Panc1 (cell line): ENCODE measurements around the gene CCDC89. TPM values are rescaled to one million over a fixed set of nuclear protein-coding genes. Genes with fewer than 3 reads are reported as not detected.

ENCODE experiments used
- ATAC-seq: fragments of 200-7000 bp; cut with Tn5 transposase; 2 replicates; pipeline ENCODE4 v1.9.1; 2020; ENCODE audit warnings: mild to moderate bottlenecking, moderate library complexity
- BruUV-seq: library from RNA; stranded (reverse); fragments of 400-500 nt; replicated peaks from 2 replicates; lab custom pipeline; 2021; lab: Mats Ljungman, UMichigan
- CTCF ChIA-PET: fragments of 300-600 bp; sonication (Branson Sonifier 250); formaldehyde crosslinking; loops from one replicate; lab custom pipeline; 2022; ENCODE audit warnings: antibody characterized with exemption; lab: Charles Lee
- POLR2A ChIA-PET: fragments of 300-600 bp; sonication (Branson Sonifier 250); formaldehyde crosslinking; loops from one replicate; lab custom pipeline; 2022; ENCODE audit warnings: antibody characterized with exemption; lab: Charles Lee
- DNase-seq: peaks from one replicate; pipeline ENCODE4 v3.0.0-alpha.2; 2010; ENCODE audit warnings: low read depth, low spot score
- H3K27ac ChIP-seq: 2 replicates; pipeline ENCODE4 v1.5.1; 2011; ENCODE audit warnings: mild to moderate bottlenecking, low read length, inconsistent platforms
- H3K27me3 ChIP-seq: fragments of 200-500 bp; sonication (Bioruptor generic); 2 replicates; pipeline ENCODE4 v1.6.0; 2014; ENCODE audit warnings: low read length, inconsistent platforms; ENCODE audit not compliant: control insufficient read depth, insufficient read depth
- H3K36me3 ChIP-seq: fragments of 200-500 bp; sonication (Bioruptor generic); 2 replicates; pipeline ENCODE4 v1.5.1; 2014; ENCODE audit warnings: inconsistent platforms, mild to moderate bottlenecking, low read length, moderate library complexity; ENCODE audit not compliant: control insufficient read depth, insufficient read depth
- H3K4me1 ChIP-seq: 2 replicates; pipeline ENCODE4 v1.5.1; 2011; ENCODE audit warnings: inconsistent platforms, mild to moderate bottlenecking, low read length, moderate library complexity; ENCODE audit not compliant: control insufficient read depth, insufficient read depth
- H3K4me3 ChIP-seq, 2 experiments: 2 replicates each; pipeline ENCODE4 v1.5.1; 2011 to 2012; ENCODE audit warnings: low read depth in 2 of 2, low read length in 2 of 2, mild to moderate bottlenecking in 2 of 2, inconsistent platforms in 1 of 2, moderate library complexity in 1 of 2
- H3K9me3 ChIP-seq: fragments of 200-500 bp; sonication (Bioruptor generic); 2 replicates; pipeline ENCODE4 v1.5.1; 2014; ENCODE audit warnings: low read depth, mild to moderate bottlenecking, inconsistent platforms, low read length, moderate library complexity; ENCODE audit not compliant: control insufficient read depth, insufficient read depth
- CTCF ChIP-seq: fragments of 450-650 bp; IDR thresholded peaks from 2 replicates; pipeline ENCODE4 v1.5.1; 2017; ENCODE audit warnings: mild to moderate bottlenecking
- POLR2AphosphoS5 ChIP-seq: IDR thresholded peaks from 2 replicates; pipeline ENCODE4 v1.6.1; 2012; ENCODE audit warnings: mild to moderate bottlenecking, low read depth, low read length, moderate library complexity
- SIN3A ChIP-seq: IDR thresholded peaks from 2 replicates; pipeline ENCODE4 v1.6.1; 2012; ENCODE audit warnings: low read depth, mild to moderate bottlenecking, low read length, moderate library complexity, borderline replicate concordance; ENCODE audit not compliant: insufficient read depth
- TCF7L2 ChIP-seq: IDR thresholded peaks from 2 replicates; pipeline ENCODE4 v1.6.1; 2011; ENCODE audit warnings: mild to moderate bottlenecking, low read depth, low read length, inconsistent platforms
- in situ Hi-C: cut with HindIII; loops from 2 replicates; pipeline ENCODE4 v1.10.0; 2016; ENCODE audit warnings: low sequenced_read_pairs, low pct_unique_long_range_greater_than_20kb
- intact Hi-C: fragments of 100-400 bp; cut with micrococcal nuclease; formaldehyde crosslinking; loops from one replicate; pipeline ENCODE4 v1.10.0; 2022; ENCODE audit not compliant: unreplicated experiment
- total RNA-seq: library from RNA; stranded (reverse); gene quantifications from one replicate; pipeline ENCODE4 v1.2.1, GENCODE V29; 2021; ENCODE audit not compliant: unreplicated experiment
- TF ChIP-seq, protein P1 (sequence below), 2 experiments: IDR thresholded peaks; 2 replicates each; pipeline ENCODE4 v1.6.1; 2011 to 2012; ENCODE audit warnings: low read depth in 2 of 2, control low read depth in 1 of 2, low read length in 1 of 2, mild to moderate bottlenecking in 1 of 2, moderate library complexity in 1 of 2; ENCODE audit not compliant: insufficient read depth in 1 of 2

Gene CCDC89
- total RNA-seq, 1 experiment from 2014 or later = 1.7 TPM

DNA sequence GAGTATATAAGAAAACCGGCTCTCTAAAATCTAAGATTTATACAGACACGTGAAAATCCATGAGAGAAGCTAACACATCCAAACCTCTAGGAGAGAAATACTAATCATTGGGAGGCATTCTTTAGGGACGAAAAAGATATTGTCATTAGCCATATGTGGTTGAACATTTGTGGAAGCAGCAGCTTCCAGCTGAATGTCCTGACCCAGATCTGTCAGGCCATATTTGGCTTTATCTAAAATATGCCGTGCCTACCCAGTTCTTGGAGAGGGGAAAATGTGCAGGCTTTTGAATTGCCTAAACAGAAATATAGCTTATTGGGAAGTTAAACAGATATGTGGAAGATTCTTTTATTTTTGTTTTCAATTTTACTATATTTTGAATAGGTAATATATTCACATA lies 6.4 kb downstream of the CCDC89 start:
- Histone ChIP-seq H3K4me1 (peaks cover 16% of the 10 kb centered on the region), H3K4me3 (no peak overlapping the region), H3K27me3 (no peaks in the 10 kb centered on the region), H3K36me3 (no peaks in the 10 kb centered on the region), H3K27ac (no peak overlapping the region), H3K9me3 (no peaks in the 10 kb centered on the region)
- no TSS peak for BruUV-seq
- ChIA-PET POLR2A (interaction anchor here (0.6 to 1.2 kb wide), 4 partner anchors 15 to 37 kb away, joined by 3 to 5 read pairs (median 3); partner anchors contain the start of gene CREBZF), CTCF (no interaction called here)
- ATAC-seq (no peak), DNase-seq (no peak)
- in situ Hi-C loops (no loop called here), intact Hi-C loops (loop anchor here (5.0 kb wide), 1 partner anchor 52 kb away; the partner anchor contains the start of genes DLG2 and TMEM126B)
- TF ChIP-seq SIN3A = no peak
- no peak for TF ChIP-seq POLR2AphosphoS5
- no peak for TF ChIP-seq TCF7L2
- no peak for TF ChIP-seq CTCF
- TF ChIP-seq, protein P1, sequence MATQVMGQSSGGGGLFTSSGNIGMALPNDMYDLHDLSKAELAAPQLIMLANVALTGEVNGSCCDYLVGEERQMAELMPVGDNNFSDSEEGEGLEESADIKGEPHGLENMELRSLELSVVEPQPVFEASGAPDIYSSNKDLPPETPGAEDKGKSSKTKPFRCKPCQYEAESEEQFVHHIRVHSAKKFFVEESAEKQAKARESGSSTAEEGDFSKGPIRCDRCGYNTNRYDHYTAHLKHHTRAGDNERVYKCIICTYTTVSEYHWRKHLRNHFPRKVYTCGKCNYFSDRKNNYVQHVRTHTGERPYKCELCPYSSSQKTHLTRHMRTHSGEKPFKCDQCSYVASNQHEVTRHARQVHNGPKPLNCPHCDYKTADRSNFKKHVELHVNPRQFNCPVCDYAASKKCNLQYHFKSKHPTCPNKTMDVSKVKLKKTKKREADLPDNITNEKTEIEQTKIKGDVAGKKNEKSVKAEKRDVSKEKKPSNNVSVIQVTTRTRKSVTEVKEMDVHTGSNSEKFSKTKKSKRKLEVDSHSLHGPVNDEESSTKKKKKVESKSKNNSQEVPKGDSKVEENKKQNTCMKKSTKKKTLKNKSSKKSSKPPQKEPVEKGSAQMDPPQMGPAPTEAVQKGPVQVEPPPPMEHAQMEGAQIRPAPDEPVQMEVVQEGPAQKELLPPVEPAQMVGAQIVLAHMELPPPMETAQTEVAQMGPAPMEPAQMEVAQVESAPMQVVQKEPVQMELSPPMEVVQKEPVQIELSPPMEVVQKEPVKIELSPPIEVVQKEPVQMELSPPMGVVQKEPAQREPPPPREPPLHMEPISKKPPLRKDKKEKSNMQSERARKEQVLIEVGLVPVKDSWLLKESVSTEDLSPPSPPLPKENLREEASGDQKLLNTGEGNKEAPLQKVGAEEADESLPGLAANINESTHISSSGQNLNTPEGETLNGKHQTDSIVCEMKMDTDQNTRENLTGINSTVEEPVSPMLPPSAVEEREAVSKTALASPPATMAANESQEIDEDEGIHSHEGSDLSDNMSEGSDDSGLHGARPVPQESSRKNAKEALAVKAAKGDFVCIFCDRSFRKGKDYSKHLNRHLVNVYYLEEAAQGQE (IDR thresholded peaks at IDR 0.05; ENCODE audit: insufficient read depth in 1 of 2, low read depth in 2 of 2, low read length in 1 of 2) = no peak

- TF ChIP-seq, protein P1 (IDR thresholded peaks at IDR 0.05; ENCODE audit: insufficient read depth in 1 of 2, low read depth in 2 of 2, low read length in 1 of 2) = no peak
- no peak for TF ChIP-seq TCF7L2
- TF ChIP-seq POLR2AphosphoS5 = no peak
- no peak for TF ChIP-seq CTCF
- no peak for TF ChIP-seq SIN3A
- Histone ChIP-seq H3K9me3 (no peaks in the 10 kb centered on the region), H3K4me3 (no peak overlapping the region), H3K4me1 (no peaks in the 10 kb centered on the region; the same call in 1 of the 2 replicates), H3K36me3 (no peaks in the 10 kb centered on the region), H3K27ac (no peak overlapping the region), H3K27me3 (no peaks in the 10 kb centered on the region)
- DNase-seq (no peak), ATAC-seq (no peak)
- in situ Hi-C loops = no loop called here
- intact Hi-C loops = no loop called here
- CTCF ChIA-PET = no interaction called here
- BruUV-seq = no TSS peak
- POLR2A ChIA-PET = no interaction called here
Measured at GRCh38 chr11:85673393-85673792, 12.6 kb downstream of the CCDC89 start.
